Dermis lymphatic vessel endothelial cell (primary cell): Measurements from ENCODE around the gene PDE10A. TPM values are rescaled to one million over a fixed set of nuclear protein-coding genes. Genes with fewer than 3 reads are reported as not detected.

Experiments
- total RNA-seq: library from RNA; depleted of rRNA; stranded (reverse); fragments of >200 nt; gene quantifications from 2 replicates; pipeline ENCODE4 v1.2.1, GENCODE V29; 2014

Gene PDE10A
- 9.0 and 9.9 TPM in 2 replicates for total RNA-seq

GRCh38 chr6:165662749-165663376, at the start of gene PDE10A:
TSS of gene PDE10A (minus strand) at chr6:165663241. CDS start at chr6:165662811, 430 bp downstream.

DNA sequence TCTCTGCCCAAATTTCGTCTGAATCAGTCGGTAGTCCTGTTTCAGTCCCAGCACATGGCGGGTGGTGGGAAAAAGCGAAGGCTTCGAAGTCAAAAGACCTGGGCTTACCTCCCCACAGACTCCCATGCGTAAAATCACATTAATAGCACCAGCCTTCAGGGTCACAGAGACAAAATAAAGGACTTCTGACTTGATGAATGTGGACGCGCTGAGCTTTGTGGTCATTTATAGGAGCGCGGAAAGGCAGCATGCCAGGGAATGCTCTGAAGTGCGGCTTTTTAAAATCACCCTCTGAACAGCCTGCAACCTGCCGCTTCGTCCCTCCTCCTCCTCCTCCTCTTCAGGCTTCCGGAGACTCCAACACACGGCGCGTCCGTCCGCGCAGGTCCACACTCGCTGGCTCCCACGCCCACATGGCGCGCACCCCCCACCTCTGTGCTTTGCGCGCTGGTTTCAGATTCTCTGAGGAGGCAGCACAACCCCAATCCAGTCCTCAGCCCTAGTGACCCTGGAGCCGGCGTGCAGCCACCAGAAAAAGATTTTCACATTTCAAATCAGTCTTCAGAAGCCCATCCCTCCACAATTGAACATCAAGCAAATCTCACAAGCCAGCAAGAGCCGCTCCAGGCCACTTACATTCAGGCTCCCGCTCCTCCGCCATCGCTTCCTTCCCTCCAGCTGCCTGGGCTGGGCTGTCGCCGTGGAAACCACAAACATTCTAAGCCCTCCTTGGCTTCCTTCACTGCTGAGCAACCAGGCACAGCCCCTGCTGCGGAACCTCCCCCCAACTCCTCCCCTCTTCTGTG, 353.9 kb downstream of the PDE10A start, which contains the start of gene C6orf118:
Gene C6orf118, minus strand, starts transcription at position 680 of the 806 bp plus-strand sequence. Its CDS starts 19 bp downstream, at position 661.

